BLaER1 treated with 17β-estradiol and CSF1 and Interleukin-3, amounts not matched to agents 10 nM and 100 nM (cell line): Measurements from ENCODE around the gene SNED1.
A peak's percentile ranks its signal among the peaks of the same experiment; 100 is the strongest.

ENCODE experiments used
- H3K27ac ChIP-seq, 11 experiments: shearing (Covaris generic); formaldehyde crosslinking; 2 replicates each; pipeline ENCODE4 v1.8.1; 2022
- H3K27me3 ChIP-seq, 11 experiments: shearing (Covaris generic); formaldehyde crosslinking; 2 replicates each; pipeline ENCODE4 v1.8.1; 2022
- H3K36me3 ChIP-seq, 11 experiments: shearing (Covaris generic); formaldehyde crosslinking; 2 replicates each; pipeline ENCODE4 v1.8.1; 2022
- H3K4me1 ChIP-seq, 10 experiments: shearing (Covaris generic); formaldehyde crosslinking; 2 replicates each; pipeline ENCODE4 v1.8.1; 2022
- H3K4me2 ChIP-seq, 11 experiments: shearing (Covaris generic); formaldehyde crosslinking; 2 replicates each; pipeline ENCODE4 v1.8.1; 2022
- H3K4me3 ChIP-seq, 10 experiments: shearing (Covaris generic); formaldehyde crosslinking; 2 replicates each; pipeline ENCODE4 v1.8.1; 2022
- H3K9ac ChIP-seq, 11 experiments: shearing (Covaris generic); formaldehyde crosslinking; 2 replicates each; pipeline ENCODE4 v1.8.1; 2022
- H3K9me3 ChIP-seq, 11 experiments: shearing (Covaris generic); formaldehyde crosslinking; replicated peaks in 1 of 11; 2 replicates each; pipeline ENCODE4 v1.8.1; 2022
- H4K20me1 ChIP-seq, 11 experiments: shearing (Covaris generic); formaldehyde crosslinking; 2 replicates each; pipeline ENCODE4 v1.8.1; 2022
- Cebpa-rat ChIP-seq, 11 experiments: shearing (Covaris generic); IDR thresholded peaks; 2 replicates each; pipeline ENCODE4 v1.8.1; 2022

Gene SNED1

GRCh38 chr2:241017228-241017940 is 19.0 kb downstream of the SNED1 start:
- TF ChIP-seq Cebpa-rat (IDR thresholded peaks at IDR 0.05): no peak

GRCh38 chr2:241018051-241018891 is 19.9 kb downstream of the SNED1 start:
- Histone ChIP-seq H3K4me1 (peaks cover 0 to 9% (median 0%) of the 10 kb centered on the region in 10 experiments; a peak in 1 of 20 replicates), H3K4me3 (no peak overlapping the region), H3K27ac (no peak overlapping the region), H4K20me1 (no peaks in the 10 kb centered on the region), H3K4me2 (no peak overlapping the region), H3K27me3 (no peaks in the 10 kb centered on the region), H3K36me3 (no peaks in the 10 kb centered on the region), H3K9me3 (peaks cover 5 to 25% (median 13%) of the 10 kb centered on the region in 11 experiments; a peak in 11 of 22 replicates), H3K9ac (no peak overlapping the region)
- no peak for TF ChIP-seq Cebpa-rat (IDR thresholded peaks at IDR 0.05)

More at GRCh38 chr2:241017228-241017940, 19.0 kb downstream of the SNED1 start:
- Histone ChIP-seq H3K4me1 (peaks cover 0 to 10% (median 0%) of the 10 kb centered on the region in 10 experiments; a peak in 6 of 20 replicates), H3K9me3 (peaks cover 4 to 22% (median 13%) of the 10 kb centered on the region in 11 experiments; a peak in 11 of 22 replicates), H3K27ac (no peak overlapping the region), H3K9ac (no peak overlapping the region), H4K20me1 (no peaks in the 10 kb centered on the region), H3K4me2 (no peak overlapping the region), H3K27me3 (no peaks in the 10 kb centered on the region), H3K4me3 (no peak overlapping the region), H3K36me3 (no peaks in the 10 kb centered on the region)

GRCh38 chr2:241019441-241020139 is 21.2 kb downstream of the SNED1 start:
- no peaks in the 10 kb centered on the region for H4K20me1 ChIP-seq
- no peaks in the 10 kb centered on the region for H3K27me3 ChIP-seq
- H3K27ac ChIP-seq: no peak overlapping the region
- H3K36me3 ChIP-seq: no peaks in the 10 kb centered on the region
- TF ChIP-seq Cebpa-rat (IDR thresholded peaks at IDR 0.05): no peak
- peaks cover 0 to 9% (median 0%) of the 10 kb centered on the region in 10 experiments; a peak in 1 of 20 replicates for H3K4me1 ChIP-seq
- H3K4me3 ChIP-seq: no peak overlapping the region
- H3K9ac ChIP-seq: no peak overlapping the region
- H3K4me2 ChIP-seq: no peak overlapping the region
- H3K9me3 ChIP-seq: peaks cover 6 to 25% (median 13%) of the 10 kb centered on the region in 11 experiments; a peak in 13 of 22 replicates

GRCh38 chr2:241020201-241020600 is 21.8 kb downstream of the SNED1 start:
- peaks cover 12 to 31% (median 19%) of the 10 kb centered on the region in 11 experiments; a peak in 21 of 22 replicates for H3K9me3 ChIP-seq
- H3K27ac ChIP-seq: no peak overlapping the region
- H3K36me3 ChIP-seq: no peaks in the 10 kb centered on the region
- H3K4me2 ChIP-seq: no peak overlapping the region
- no peaks in the 10 kb centered on the region for H3K27me3 ChIP-seq
- peaks cover 0 to 9% (median 0%) of the 10 kb centered on the region in 10 experiments; a peak in 1 of 20 replicates for H3K4me1 ChIP-seq
- TF ChIP-seq Cebpa-rat (IDR thresholded peaks at IDR 0.05): no peak
- H4K20me1 ChIP-seq: no peaks in the 10 kb centered on the region
- H3K9ac ChIP-seq: no peak overlapping the region
- H3K4me3 ChIP-seq: no peak overlapping the region

- H3K4me1 ChIP-seq: peaks cover 0 to 9% (median 0%) of the 10 kb centered on the region in 10 experiments; a peak in 1 of 20 replicates
- H4K20me1 ChIP-seq: no peaks in the 10 kb centered on the region
- H3K9me3 ChIP-seq: peaks cover 17 to 36% (median 25%) of the 10 kb centered on the region in 11 experiments
- no peak overlapping the region for H3K4me3 ChIP-seq
- H3K27ac ChIP-seq: no peak overlapping the region
- no peak overlapping the region for H3K4me2 ChIP-seq
- H3K9ac ChIP-seq: no peak overlapping the region
- no peaks in the 10 kb centered on the region for H3K27me3 ChIP-seq
- no peak for TF ChIP-seq Cebpa-rat (IDR thresholded peaks at IDR 0.05)
- no peaks in the 10 kb centered on the region for H3K36me3 ChIP-seq
Measured at GRCh38 chr2:241020629-241021190, 22.3 kb downstream of the SNED1 start.

- H3K4me2 ChIP-seq: no peak overlapping the region
- peaks cover 30 to 53% (median 40%) of the 10 kb centered on the region in 11 experiments for H3K9me3 ChIP-seq
- H3K36me3 ChIP-seq: no peaks in the 10 kb centered on the region
- no peak overlapping the region for H3K27ac ChIP-seq
- H3K4me3 ChIP-seq: no peak overlapping the region
- H3K9ac ChIP-seq: no peak overlapping the region
- H4K20me1 ChIP-seq: no peaks in the 10 kb centered on the region
- no peak for TF ChIP-seq Cebpa-rat (IDR thresholded peaks at IDR 0.05)
- peaks cover 3 to 10% (median 6%) of the 10 kb centered on the region in 10 experiments; a peak in 19 of 20 replicates for H3K4me1 ChIP-seq
- H3K27me3 ChIP-seq: no peaks in the 10 kb centered on the region
Measured at GRCh38 chr2:241025639-241026038, 27.2 kb downstream of the SNED1 start.

GRCh38 chr2:241029599-241030332 is 31.3 kb downstream of the SNED1 start:
- Histone ChIP-seq H3K36me3 (no peaks in the 10 kb centered on the region), H3K4me3 (no peak overlapping the region), H3K27ac (no peak overlapping the region), H3K9me3 (peaks cover 26 to 37% (median 32%) of the 10 kb centered on the region in 11 experiments), H3K9ac (no peak overlapping the region), H4K20me1 (peaks cover 0 to 5% (median 0%) of the 10 kb centered on the region in 11 experiments; a peak in 3 of 22 replicates), H3K4me2 (peak overlapping the region in 4 of 11 experiments; percentile 14 to 59 (median 50); a peak in 4 of 22 replicates), H3K4me1 (peaks cover 8 to 26% (median 15%) of the 10 kb centered on the region in 10 experiments; a peak in 19 of 20 replicates), H3K27me3 (peaks cover 0 to 7% (median 0%) of the 10 kb centered on the region in 11 experiments; a peak in 8 of 22 replicates)
- TF ChIP-seq Cebpa-rat (IDR thresholded peaks at IDR 0.05): no peak

GRCh38 chr2:241030333-241030680 is 31.9 kb downstream of the SNED1 start:
- TF ChIP-seq Cebpa-rat (IDR thresholded peaks at IDR 0.05): no peak
- H3K9me3 ChIP-seq: peaks cover 20 to 31% (median 26%) of the 10 kb centered on the region in 11 experiments

More at GRCh38 chr2:241030333-241030680, 31.9 kb downstream of the SNED1 start:
- no peak overlapping the region for H3K9ac ChIP-seq
- H3K4me2 ChIP-seq: peak overlapping the region; percentile 14 to 59 (median 43); a peak in 17 of 22 replicates
- peaks cover 0 to 12% (median 5%) of the 10 kb centered on the region in 11 experiments; a peak in 11 of 22 replicates for H3K27me3 ChIP-seq
- peaks cover 8 to 31% (median 20%) of the 10 kb centered on the region in 10 experiments; a peak in 19 of 20 replicates for H3K4me1 ChIP-seq
- no peak overlapping the region for H3K4me3 ChIP-seq
- H3K36me3 ChIP-seq: no peaks in the 10 kb centered on the region
- peaks cover 0 to 10% (median 0%) of the 10 kb centered on the region in 11 experiments; a peak in 3 of 22 replicates for H4K20me1 ChIP-seq
- no peak overlapping the region for H3K27ac ChIP-seq
